ENCODE results near the gene GPRIN3. TPM values are rescaled to one million over a fixed set of nuclear protein-coding genes. Genes with fewer than 3 reads are reported as not detected.
A peak's percentile ranks its signal among the peaks of the same experiment; 100 is the strongest.

The GPRIN3 gene
- total RNA-seq, 3 donors from 2014 or later, result 6.0 to 23.8 (median 23.7) TPM

- Histone ChIP-seq H3K4me1 (ENCODE audit: low read depth) (peaks cover 6% of the 10 kb centered on the region), H3K9me3 (no peaks in the 10 kb centered on the region), H3K4me3 (no peak overlapping the region), H3K36me3 (ENCODE audit: low read depth) (no peaks in the 10 kb centered on the region)
- TF ChIP-seq CTCF (IDR thresholded peaks at IDR 0.05), result no peak
- ATAC-seq (no peak), DNase-seq (no peak)
- intact Hi-C loops (cut with DNase I, micrococcal nuclease), result no loop called here
These were observed 29.3 kb upstream of the GPRIN3 start for GRCh38 chr4:89336818-89337420.

- H3K36me3 ChIP-seq (ENCODE audit: low read depth), result no peaks in the 10 kb centered on the region
- DNase-seq, result no peak
- peak; percentile 63 for ATAC-seq
- TF ChIP-seq CTCF (IDR thresholded peaks at IDR 0.05), result no peak
- peaks cover 6% of the 10 kb centered on the region for H3K4me1 ChIP-seq (ENCODE audit: low read depth)
- H3K4me3 ChIP-seq, result no peak overlapping the region
- no peaks in the 10 kb centered on the region for H3K9me3 ChIP-seq
- intact Hi-C loops (cut with DNase I, micrococcal nuclease), result no loop called here
These were observed 27.2 kb upstream of the GPRIN3 start for GRCh38 chr4:89334830-89335229.

- no peak for TF ChIP-seq CTCF (IDR thresholded peaks at IDR 0.05)
- no peak for DNase-seq
- H3K4me1 ChIP-seq (ENCODE audit: low read depth), result peaks cover 6% of the 10 kb centered on the region
- no peak overlapping the region for H3K4me3 ChIP-seq
- no peak for ATAC-seq
- no peaks in the 10 kb centered on the region for H3K9me3 ChIP-seq
- intact Hi-C loops (cut with DNase I, micrococcal nuclease), result no loop called here
- H3K36me3 ChIP-seq (ENCODE audit: low read depth), result no peaks in the 10 kb centered on the region
These were observed 26.7 kb upstream of the GPRIN3 start for GRCh38 chr4:89334311-89334710.

- Histone ChIP-seq H3K36me3 (ENCODE audit: low read depth) (no peaks in the 10 kb centered on the region), H3K4me1 (ENCODE audit: low read depth) (peaks cover 6% of the 10 kb centered on the region), H3K4me3 (no peak overlapping the region), H3K9me3 (no peaks in the 10 kb centered on the region)
- DNase-seq, result no peak
- TF ChIP-seq CTCF (IDR thresholded peaks at IDR 0.05), result no peak
- no peak for ATAC-seq
- intact Hi-C loops (cut with DNase I, micrococcal nuclease), result no loop called here
These were observed 24.3 kb upstream of the GPRIN3 start for GRCh38 chr4:89331686-89332544.

GRCh38 chr4:89331197-89331596, 23.6 kb upstream of the GPRIN3 start:
- TF ChIP-seq CTCF (IDR thresholded peaks at IDR 0.05), result no peak
- peaks cover 6% of the 10 kb centered on the region for H3K4me1 ChIP-seq (ENCODE audit: low read depth)
- H3K9me3 ChIP-seq, result no peaks in the 10 kb centered on the region
- no peaks in the 10 kb centered on the region for H3K36me3 ChIP-seq (ENCODE audit: low read depth)
- H3K4me3 ChIP-seq, result no peak overlapping the region
- ATAC-seq, result no peak
- intact Hi-C loops (cut with DNase I, micrococcal nuclease), result no loop called here
- DNase-seq, result no peak
